Renal cortical epithelial cell (primary cell): ENCODE data around the gene SLC38A10. TPM values are rescaled to one million over a fixed set of nuclear protein-coding genes. Genes with fewer than 3 reads are reported as not detected.
"Not testable (repeated sequence)": the region's sequence is repeated elsewhere in the genome, so short reads cannot be mapped to it uniquely, and the experiment has no call there.

ENCODE experiments used
- DNase-seq: peaks from one replicate; pipeline ENCODE4 v3.0.0-alpha.2; 2011; ENCODE audit warnings: low read depth
- total RNA-seq: library from RNA; depleted of rRNA; stranded (reverse); fragments of >200 nt; gene quantifications from 2 replicates; pipeline ENCODE4 v1.2.3, GENCODE V29; 2014

Gene SLC38A10
- total RNA-seq, 1 donor from 2014 or later = 127 TPM

- no peak for DNase-seq
Observed at GRCh38 chr17:81312624-81313325, 17.7 kb upstream of the SLC38A10 start.

DNA sequence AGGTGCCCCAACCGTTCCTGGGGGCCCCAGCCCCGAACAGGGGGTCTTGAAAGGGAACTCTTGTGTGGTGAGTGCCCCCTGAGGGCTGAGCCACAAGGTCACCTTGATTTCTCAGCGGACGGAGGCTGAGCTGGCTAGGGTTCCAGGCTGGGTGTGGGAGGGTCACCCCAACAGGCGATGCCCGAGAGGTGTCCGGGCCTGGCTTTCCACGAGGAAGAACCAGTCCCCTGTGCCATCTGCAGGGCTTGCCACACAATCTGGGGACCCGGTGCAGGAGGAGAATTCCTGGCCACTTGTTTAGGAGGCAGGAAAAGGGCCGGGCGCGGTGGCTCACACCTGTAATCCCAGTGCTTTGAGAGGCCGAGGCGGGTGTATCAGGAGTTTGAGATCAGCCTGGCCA lies 16.8 kb upstream of the SLC38A10 start:
- no peak for DNase-seq

DNA sequence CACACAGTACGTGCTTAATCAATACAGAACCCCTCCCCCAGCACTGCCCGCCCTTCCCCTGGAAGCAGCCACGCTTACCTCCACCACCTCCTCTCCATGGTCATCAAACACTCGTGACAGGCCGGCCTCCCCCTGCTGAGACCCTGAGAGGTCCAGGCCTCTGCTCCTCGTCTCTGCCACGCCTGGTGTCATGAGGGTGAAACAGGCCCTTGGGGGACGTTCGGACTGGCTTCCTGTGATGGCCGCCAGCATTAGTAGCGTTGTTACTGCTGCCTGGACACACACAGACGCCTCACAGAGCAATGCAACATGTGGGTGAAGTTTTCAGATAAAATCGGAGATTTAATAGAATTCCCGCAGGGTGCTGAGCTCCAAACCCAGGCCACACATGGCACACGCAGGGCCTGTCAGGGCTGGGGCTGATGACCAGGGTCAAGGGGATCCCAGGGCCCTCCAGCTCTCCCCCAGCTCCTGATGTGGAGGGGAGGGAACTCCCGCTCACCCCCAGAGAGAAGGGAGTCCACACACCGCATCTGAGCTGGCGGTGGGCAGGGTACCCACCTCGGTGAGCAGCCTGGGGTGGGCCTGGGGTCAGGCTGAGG lies 15.9 kb upstream of the SLC38A10 start:
- DNase-seq = no peak

DNA sequence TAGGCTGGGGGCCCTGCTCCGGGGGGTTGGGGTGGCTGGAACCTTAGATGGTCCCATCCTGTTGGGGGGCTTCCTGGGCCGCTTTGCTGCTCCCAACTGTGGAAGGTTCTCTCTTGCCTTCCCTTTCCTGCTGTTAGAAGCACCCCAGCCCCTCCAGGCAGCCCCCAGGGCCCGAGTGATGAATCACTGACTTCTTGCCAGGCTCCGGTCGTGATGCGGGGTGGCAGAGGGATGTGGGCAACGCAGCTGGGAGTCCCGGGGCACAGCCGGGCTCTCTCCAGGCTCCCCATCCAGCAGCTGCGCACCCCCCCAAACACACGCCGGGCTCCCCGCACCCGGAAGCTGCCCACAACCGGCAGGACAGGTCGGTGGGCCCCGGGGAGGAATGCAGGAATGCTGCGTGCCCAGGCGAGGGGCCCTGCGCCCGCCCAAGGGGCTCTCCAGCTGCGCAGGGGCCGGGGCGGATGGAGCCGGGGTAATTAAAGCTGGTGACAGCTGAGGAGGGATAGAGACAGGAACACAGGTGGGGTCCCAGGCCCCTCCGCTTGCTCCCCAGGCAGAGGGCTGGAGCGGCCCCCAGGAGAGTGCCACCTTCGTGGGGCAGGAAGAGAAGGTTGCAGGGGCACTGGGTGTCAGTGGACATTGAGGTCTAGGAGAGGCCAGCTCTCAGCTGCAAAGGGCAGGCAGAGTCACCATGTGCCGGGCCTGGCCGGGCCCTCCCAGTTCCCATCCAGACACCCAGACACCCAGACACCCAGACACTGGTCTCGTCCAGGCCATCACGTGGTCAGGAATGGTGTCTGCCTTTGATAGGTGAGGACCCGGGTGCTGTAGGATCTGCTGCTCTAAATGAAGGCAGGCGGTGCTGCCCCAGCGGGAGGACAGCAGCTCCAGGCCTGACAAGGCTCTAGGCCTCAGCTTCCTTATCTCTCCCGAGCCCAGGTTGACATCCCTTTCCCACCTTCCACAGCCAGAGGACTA lies 15.0 kb upstream of the SLC38A10 start:
- no peak for DNase-seq

GRCh38 chr17:81309140-81309858 lies 14.2 kb upstream of the SLC38A10 start:
- peak; percentile 57 for DNase-seq

DNA sequence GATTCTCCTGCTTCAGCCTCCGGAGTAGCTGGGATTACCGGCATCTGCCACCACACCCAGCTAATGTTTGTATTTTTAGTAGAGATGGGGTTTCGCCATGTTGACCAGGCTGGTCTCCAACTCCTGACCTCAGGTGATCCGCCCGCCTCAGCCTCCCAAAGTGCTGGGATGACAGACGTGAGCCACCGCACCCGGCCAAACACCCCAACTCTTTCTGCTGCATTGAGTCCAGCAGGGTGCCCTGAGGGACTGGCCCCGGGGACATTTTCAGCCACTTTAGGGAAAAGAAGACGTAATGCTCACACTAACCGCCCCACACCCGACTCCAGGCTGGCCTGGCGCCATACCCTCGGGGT lies 13.7 kb upstream of the SLC38A10 start:
- DNase-seq = not testable (repeated sequence)

GRCh38 chr17:81307636-81308560 lies 12.8 kb upstream of the SLC38A10 start:
- no peak for DNase-seq

DNA sequence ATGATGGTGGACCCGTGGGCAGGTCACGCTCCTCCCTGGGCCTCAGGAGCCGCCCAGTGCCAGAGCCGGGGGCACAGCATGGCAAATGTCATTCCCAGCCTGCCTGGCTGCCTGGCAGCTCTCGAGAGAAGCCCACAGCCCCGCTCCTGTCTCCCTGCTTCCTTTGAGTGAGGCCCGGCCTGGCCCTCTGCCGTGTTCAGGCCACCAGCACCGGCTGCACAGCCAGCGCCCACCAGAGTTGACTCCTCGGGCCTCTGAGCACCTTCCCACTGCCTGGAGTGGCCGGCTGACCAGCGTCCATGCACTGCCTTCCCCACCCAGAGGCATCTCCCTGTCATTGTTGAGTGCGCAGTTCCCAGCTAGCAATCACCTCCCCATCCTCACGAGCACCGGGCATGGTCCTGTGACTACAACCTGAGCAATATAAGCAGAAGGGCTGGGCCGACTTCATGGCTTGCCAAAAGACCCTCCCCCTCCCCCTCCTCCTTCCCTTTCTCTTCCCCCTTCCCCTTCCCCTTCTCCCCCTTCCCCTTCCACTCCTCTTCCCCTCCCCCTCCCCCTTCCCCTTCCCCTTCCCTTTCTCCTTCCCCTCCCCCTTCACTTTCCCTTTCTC lies 11.9 kb upstream of the SLC38A10 start:
- DNase-seq = no peak

DNA sequence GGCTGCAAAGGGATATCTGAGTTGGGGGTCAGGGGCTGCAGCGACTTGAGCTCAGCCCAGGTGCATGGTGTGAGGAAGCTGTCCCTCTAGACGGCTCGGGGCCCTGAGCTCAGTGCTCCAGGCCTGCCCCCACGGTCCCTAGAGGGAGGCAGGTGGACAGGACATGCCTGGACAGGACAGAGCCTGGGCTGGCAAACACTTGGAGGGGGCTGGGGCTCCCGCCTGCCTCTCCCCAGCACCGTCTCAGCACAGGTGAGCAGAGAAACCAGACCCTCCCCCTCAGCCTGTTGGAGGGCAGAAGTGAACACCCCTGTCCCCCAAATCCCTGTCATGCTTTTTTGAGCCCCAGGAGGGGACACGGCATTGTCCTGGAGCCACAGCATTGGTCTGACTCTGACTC lies 11.4 kb upstream of the SLC38A10 start:
- DNase-seq = no peak

DNA sequence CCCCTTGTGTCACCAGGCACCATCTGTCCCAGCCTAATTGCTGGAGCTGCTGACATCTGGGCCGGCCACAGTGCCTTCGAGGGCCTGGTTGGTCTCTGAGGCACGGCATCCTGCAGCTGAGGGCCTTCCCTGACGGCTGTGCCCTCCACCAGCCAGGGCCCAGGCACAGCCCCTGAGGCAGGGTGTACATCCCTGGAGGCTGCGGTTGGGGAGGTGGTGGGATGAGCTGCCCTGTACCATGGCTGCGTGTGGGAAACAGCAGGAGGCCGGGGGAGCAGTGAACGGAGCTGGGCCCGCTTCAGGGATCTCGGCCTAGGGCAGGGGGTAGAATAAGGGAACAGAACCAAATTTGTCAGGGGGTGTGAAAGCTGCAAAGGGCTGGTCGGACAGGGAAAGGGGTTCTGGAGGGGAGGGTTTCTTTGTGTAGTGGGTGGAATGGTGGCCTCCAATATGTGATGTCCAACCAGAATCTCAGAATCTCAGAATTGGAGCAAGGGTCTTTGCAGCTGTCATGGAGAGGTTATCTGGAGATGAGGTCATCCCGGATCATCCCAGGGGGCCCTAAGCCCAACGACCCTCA lies 10.0 kb upstream of the SLC38A10 start:
- no peak for DNase-seq

DNA sequence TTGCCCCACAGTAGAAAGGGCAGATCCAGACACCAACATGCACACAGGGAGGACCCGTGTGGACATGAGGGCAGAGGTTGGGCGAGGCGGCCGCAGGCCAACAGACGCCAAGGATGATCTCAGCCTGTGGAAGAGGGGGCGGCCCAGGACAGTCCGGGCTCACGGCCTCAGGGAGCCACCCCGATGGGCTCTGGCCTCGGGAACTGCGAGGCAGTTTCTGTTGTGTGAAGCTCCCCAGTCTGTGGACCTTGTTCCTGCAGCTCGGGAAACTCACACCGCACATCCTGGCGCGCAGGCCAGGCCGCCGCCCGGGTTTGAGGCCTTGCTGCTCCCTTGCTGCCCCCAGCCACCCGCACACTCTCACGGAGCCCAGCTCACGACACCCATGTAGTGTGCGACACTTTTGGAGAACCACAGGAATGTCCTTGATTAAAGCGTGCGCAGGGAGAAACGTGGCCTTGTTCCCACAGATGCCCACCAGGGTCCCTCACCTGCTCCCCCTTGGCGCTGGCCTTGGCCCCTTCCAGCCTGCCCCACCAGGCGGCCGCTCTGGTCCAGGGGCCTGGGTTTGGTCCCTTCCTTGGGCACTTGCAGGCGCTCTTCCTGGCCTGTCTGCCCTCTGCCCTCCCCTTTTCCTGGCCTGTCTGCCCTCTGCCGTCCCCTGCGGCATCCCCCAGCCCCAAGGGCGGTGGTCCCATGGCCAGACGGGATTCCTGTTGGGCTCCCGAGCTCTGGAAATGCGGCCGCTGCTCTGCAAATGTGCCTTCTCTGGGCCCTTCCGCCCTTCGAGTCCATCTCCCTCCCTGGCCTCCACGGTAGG lies 9.3 kb upstream of the SLC38A10 start:
- no peak for DNase-seq

GRCh38 chr17:81303385-81303784 lies 8.3 kb upstream of the SLC38A10 start:
- no peak for DNase-seq

DNA sequence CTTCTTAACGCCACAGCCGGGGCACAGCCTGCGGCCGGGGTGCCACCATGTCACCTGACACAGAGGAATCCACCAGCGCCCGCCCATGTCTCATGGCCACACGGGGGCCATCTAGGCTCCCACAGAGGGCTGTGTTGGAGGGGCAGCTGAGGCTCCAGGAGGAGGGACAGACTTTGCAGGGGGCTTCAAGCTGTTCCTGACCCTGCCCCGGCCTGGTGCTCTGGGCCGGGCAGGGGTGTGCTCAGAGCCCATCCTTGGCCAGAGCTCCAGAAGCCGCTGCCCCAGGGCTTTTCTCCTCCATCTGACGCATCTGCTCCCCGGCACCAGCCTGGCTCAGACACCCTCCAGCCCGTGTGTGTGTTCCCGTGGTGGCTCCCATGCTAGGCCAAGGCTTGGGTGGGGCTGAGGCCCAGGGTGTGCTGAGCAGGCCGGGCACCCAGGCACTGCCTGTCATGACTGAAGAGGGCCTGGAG lies 7.8 kb upstream of the SLC38A10 start:
- DNase-seq = no peak

DNA sequence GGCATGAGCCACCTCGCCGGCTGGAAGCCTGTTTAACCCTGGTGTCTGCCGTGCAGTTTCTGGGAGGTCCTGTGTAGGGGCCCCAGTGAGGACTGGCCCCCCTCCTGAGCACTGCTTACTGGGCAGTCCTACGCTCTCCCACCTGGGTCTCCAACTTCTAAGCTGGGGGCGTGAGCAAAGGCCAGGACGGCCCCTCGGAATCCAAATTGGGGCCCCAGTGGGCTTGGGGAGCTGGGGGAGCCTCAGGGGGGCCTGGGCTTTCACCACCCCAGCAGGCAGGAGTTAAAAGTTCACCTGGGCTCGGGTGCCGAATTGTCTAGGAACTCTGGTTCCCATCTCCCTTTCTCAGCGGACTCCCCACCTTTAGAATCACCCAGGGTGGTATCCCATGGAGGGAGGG lies 7.2 kb upstream of the SLC38A10 start:
- DNase-seq = no peak

GRCh38 chr17:81301195-81302144 lies 6.4 kb upstream of the SLC38A10 start:
- no peak for DNase-seq

DNA sequence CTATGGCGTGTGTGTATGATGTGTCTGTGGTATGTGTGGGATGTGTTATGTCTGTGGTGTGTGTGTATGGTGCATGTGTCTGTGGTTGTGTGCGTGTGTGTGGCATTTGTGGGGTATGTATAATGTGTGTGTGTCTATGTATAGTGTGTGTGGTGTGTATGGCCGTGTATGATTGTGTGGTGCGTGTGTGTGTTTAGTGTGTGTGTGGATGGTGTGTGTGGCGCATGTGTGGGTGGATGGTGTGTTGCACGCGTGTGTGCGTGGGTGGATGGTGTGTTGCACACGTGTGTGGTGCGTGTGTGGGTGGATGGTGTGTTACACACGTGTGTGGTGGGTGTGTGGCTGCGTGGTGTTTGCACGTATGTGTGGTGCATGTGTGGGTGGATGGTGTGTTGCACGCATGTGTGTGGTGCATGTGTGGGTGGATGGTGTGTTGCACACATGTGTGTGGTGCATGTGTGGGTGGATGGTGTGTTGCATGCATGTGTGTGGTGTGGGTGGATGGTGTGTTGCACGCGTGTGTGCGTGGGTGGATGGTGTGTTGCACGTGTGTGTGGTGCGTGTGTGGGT lies 5.6 kb upstream of the SLC38A10 start:
- DNase-seq = no peak

DNA sequence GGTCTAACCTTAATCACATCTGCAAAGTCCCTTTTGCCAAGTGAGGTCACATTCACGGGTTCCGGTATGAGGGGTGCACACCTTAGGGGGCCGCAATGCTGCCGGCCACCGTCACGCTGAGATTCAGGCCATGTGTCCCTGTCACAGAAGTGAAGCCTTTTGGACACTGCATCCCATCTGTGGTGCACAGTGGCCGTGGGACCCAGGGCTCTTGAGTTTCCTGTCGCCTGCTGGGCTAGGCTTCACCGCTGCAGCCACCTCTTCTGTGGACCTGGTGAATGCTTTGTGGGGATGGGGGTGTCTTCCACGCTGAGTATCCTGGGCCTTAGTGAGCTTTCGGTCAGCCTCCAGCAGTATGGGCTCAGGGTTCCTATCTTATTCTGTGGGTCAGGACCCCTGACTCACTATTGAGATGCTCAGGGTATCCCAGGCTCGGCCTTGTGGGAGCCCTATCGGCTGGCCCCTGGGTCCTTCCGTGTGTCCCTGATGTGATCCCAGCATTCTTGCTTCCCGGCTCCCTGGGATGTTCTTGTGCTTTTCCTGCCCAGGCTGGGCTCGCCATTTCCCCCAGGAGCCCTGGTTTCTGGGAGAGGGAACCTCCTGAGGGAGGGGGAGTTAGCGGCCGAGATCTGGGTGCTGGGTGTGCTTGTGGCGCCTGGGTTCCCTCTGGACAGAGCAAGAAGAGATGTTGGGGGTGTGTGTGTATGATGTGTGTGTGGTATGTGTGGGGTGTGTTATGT lies 4.9 kb upstream of the SLC38A10 start:
- DNase-seq = no peak
